KMS-11 (cell line): Measurements from ENCODE around the gene SMG5.

ENCODE experiments used
- H2AFZ ChIP-seq: fragments of 200-600 bp; sonication (generic); 2 replicates; pipeline ENCODE4 v1.6.1; 2016; ENCODE audit warnings: antibody characterized with exemption, mixed run types, low read depth
- H3K27ac ChIP-seq: fragments of 200-600 bp; sonication (generic); 2 replicates; pipeline ENCODE4 v1.6.1; 2016; ENCODE audit warnings: mild to moderate bottlenecking, mixed run types
- H3K27me3 ChIP-seq: fragments of 200-600 bp; sonication (generic); 2 replicates; pipeline ENCODE4 v1.6.1; 2017; ENCODE audit warnings: mild to moderate bottlenecking, low read depth, mixed run types, moderate library complexity; ENCODE audit not compliant: insufficient read depth
- H3K36me3 ChIP-seq: fragments of 200-600 bp; sonication (generic); 2 replicates; pipeline ENCODE4 v1.6.1; 2017; ENCODE audit warnings: mild to moderate bottlenecking, mixed run types; ENCODE audit not compliant: insufficient read depth
- H3K4me1 ChIP-seq: fragments of 200-600 bp; sonication (generic); 2 replicates; pipeline ENCODE4 v1.6.1; 2016; ENCODE audit warnings: mild to moderate bottlenecking, low read depth, mixed run types; ENCODE audit not compliant: poor library complexity, severe bottlenecking
- H3K4me2 ChIP-seq: fragments of 200-600 bp; sonication (generic); 2 replicates; pipeline ENCODE4 v1.7.0; 2016; ENCODE audit warnings: mild to moderate bottlenecking, mixed run types
- H3K4me3 ChIP-seq: fragments of 200-600 bp; sonication (generic); IDR thresholded peaks from 2 replicates; pipeline ENCODE4 v1.6.1; 2017; ENCODE audit warnings: low read depth, low read length, mixed read lengths; ENCODE audit not compliant: insufficient read depth
- H3K79me2 ChIP-seq: fragments of 200-600 bp; sonication (generic); 2 replicates; pipeline ENCODE4 v1.6.1; 2016; ENCODE audit warnings: low read depth, mixed run types; ENCODE audit not compliant: insufficient read depth
- H3K9ac ChIP-seq: fragments of 200-600 bp; sonication (generic); 2 replicates; pipeline ENCODE4 v1.6.1; 2016; ENCODE audit warnings: mild to moderate bottlenecking, mixed run types
- H4K20me1 ChIP-seq: fragments of 200-600 bp; sonication (generic); 2 replicates; pipeline ENCODE4 v1.6.1; 2016; ENCODE audit warnings: mild to moderate bottlenecking, mixed run types; ENCODE audit not compliant: insufficient read depth
- CTCF ChIP-seq: fragments of 200-600 bp; sonication (generic); conservative IDR thresholded peaks from 2 replicates; pipeline ENCODE4 v1.6.1; 2017; ENCODE audit warnings: low read depth, mild to moderate bottlenecking, antibody characterized with exemption, low read length, moderate library complexity, mixed read lengths

Gene SMG5

GRCh38 chr1:156258859-156259258 lies 23.8 kb downstream of the SMG5 start:
- Histone ChIP-seq H3K27ac (no peak overlapping the region), H3K79me2 (no peaks in the 10 kb centered on the region), H3K4me2 (no peak overlapping the region), H3K9ac (no peak overlapping the region), H3K4me1 (peaks cover 18% of the 10 kb centered on the region), H3K27me3 (no peaks in the 10 kb centered on the region), H4K20me1 (no peaks in the 10 kb centered on the region), H2AFZ (no peak overlapping the region), H3K36me3 (peaks cover 50% of the 10 kb centered on the region; the same call in 1 of the 2 replicates), H3K4me3 (no peak overlapping the region)
- TF ChIP-seq CTCF = no peak

GRCh38 chr1:156257711-156258110 lies 24.9 kb downstream of the SMG5 start:
- peaks cover 51% of the 10 kb centered on the region; the same call in 1 of the 2 replicates for H3K36me3 ChIP-seq
- no peak overlapping the region for H3K4me2 ChIP-seq
- no peak for TF ChIP-seq CTCF
- H3K27me3 ChIP-seq = no peaks in the 10 kb centered on the region
- no peak overlapping the region for H3K4me3 ChIP-seq
- no peaks in the 10 kb centered on the region for H4K20me1 ChIP-seq
- H3K9ac ChIP-seq = no peak overlapping the region
- no peak overlapping the region for H2AFZ ChIP-seq
- H3K27ac ChIP-seq = no peak overlapping the region; the same call in 1 of the 2 replicates
- H3K79me2 ChIP-seq = no peaks in the 10 kb centered on the region
- H3K4me1 ChIP-seq = peaks cover 26% of the 10 kb centered on the region

GRCh38 chr1:156253634-156254033 lies 29.0 kb downstream of the SMG5 start:
- no peaks in the 10 kb centered on the region for H3K79me2 ChIP-seq
- H4K20me1 ChIP-seq = no peaks in the 10 kb centered on the region
- no peak overlapping the region; the same call in 1 of the 2 replicates for H3K27ac ChIP-seq
- no peak overlapping the region for H3K4me2 ChIP-seq
- H3K9ac ChIP-seq = no peak overlapping the region
- H3K4me1 ChIP-seq = peaks cover 19% of the 10 kb centered on the region
- H3K36me3 ChIP-seq = peaks cover 42% of the 10 kb centered on the region; the same call in 1 of the 2 replicates
- H2AFZ ChIP-seq = no peak overlapping the region
- no peak for TF ChIP-seq CTCF
- no peaks in the 10 kb centered on the region for H3K27me3 ChIP-seq
- H3K4me3 ChIP-seq = no peak overlapping the region

- Histone ChIP-seq H3K4me3 (no peak overlapping the region), H2AFZ (no peak overlapping the region), H3K79me2 (no peaks in the 10 kb centered on the region), H3K9ac (no peak overlapping the region), H3K4me1 (peaks cover 19% of the 10 kb centered on the region), H3K27ac (no peak overlapping the region), H3K27me3 (no peaks in the 10 kb centered on the region), H3K4me2 (no peak overlapping the region), H4K20me1 (no peaks in the 10 kb centered on the region), H3K36me3 (peaks cover 27% of the 10 kb centered on the region; the same call in 1 of the 2 replicates)
- TF ChIP-seq CTCF = no peak
These were observed 31.1 kb downstream of the SMG5 start for GRCh38 chr1:156251527-156251926.
